ENCODE measurements around the gene SH2D1A.

SH2D1A gene

GRCh38 chrX:124348182-124348581, 1.8 kb downstream of the SH2D1A start:
- H3K4me1 Mint-ChIP-seq = no peaks in the 10 kb centered on the region
- H3K36me3 Mint-ChIP-seq (ENCODE audit: low read depth) = no peaks in the 10 kb centered on the region
- H3K9me3 Mint-ChIP-seq = no peaks in the 10 kb centered on the region
- H3K27me3 Mint-ChIP-seq (ENCODE audit: low read depth) = no peaks in the 10 kb centered on the region
- H3K27ac Mint-ChIP-seq = no peak overlapping the region
- no peak overlapping the region for H3K4me3 Mint-ChIP-seq
- TF ChIP-seq, protein P1, sequence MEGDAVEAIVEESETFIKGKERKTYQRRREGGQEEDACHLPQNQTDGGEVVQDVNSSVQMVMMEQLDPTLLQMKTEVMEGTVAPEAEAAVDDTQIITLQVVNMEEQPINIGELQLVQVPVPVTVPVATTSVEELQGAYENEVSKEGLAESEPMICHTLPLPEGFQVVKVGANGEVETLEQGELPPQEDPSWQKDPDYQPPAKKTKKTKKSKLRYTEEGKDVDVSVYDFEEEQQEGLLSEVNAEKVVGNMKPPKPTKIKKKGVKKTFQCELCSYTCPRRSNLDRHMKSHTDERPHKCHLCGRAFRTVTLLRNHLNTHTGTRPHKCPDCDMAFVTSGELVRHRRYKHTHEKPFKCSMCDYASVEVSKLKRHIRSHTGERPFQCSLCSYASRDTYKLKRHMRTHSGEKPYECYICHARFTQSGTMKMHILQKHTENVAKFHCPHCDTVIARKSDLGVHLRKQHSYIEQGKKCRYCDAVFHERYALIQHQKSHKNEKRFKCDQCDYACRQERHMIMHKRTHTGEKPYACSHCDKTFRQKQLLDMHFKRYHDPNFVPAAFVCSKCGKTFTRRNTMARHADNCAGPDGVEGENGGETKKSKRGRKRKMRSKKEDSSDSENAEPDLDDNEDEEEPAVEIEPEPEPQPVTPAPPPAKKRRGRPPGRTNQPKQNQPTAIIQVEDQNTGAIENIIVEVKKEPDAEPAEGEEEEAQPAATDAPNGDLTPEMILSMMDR (IDR thresholded peaks at IDR 0.05; ENCODE audit: unreplicated experiment in 3 of 3) = no peak

GRCh38 chrX:124348885-124349453, 2.6 kb downstream of the SH2D1A start:
- TF ChIP-seq, protein P1 (IDR thresholded peaks at IDR 0.05; ENCODE audit: unreplicated experiment in 3 of 3) = no peak
- H3K36me3 Mint-ChIP-seq (ENCODE audit: low read depth) = no peaks in the 10 kb centered on the region
- H3K27me3 Mint-ChIP-seq (ENCODE audit: low read depth) = no peaks in the 10 kb centered on the region
- no peak overlapping the region for H3K4me3 Mint-ChIP-seq
- H3K27ac Mint-ChIP-seq = no peak overlapping the region
- no peaks in the 10 kb centered on the region for H3K4me1 Mint-ChIP-seq
- H3K9me3 Mint-ChIP-seq = no peaks in the 10 kb centered on the region

- Mint-ChIP-seq H3K27me3 (ENCODE audit: low read depth) (no peaks in the 10 kb centered on the region), H3K36me3 (ENCODE audit: low read depth) (no peaks in the 10 kb centered on the region), H3K4me3 (no peak overlapping the region), H3K9me3 (no peaks in the 10 kb centered on the region), H3K4me1 (no peaks in the 10 kb centered on the region), H3K27ac (no peak overlapping the region)
- TF ChIP-seq, protein P1 (IDR thresholded peaks at IDR 0.05; ENCODE audit: unreplicated experiment in 3 of 3) = no peak
Measured at GRCh38 chrX:124354648-124355047, 8.3 kb downstream of the SH2D1A start.

DNA sequence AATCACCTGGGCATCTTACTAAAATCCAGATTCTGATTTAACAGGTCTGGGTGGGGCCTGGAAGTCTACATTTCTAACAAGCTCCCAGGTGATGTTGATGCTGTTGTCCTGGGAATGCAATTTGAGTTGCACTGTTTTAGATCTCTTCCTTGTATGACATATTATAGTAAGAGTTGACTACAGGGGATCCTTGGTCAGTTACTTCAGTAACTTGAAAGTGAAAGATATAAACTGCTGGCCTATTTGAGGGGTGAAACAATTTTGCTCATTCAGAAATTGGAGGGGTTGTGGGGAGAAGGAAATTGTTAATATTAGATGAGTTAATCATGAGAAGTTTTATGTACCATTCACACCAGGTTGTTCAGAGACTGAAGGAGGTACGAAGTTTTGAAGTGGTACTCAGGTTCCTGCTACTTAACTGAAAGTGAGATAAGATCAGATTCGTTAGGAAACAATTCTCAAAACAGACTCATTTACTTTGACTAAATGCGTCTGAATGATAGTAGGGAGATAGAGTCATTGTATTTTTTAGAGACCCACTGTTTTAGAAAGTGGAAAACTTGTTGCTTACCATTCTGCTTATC, 12.5 kb downstream of the SH2D1A start:
- no peaks in the 10 kb centered on the region for H3K4me1 Mint-ChIP-seq
- H3K4me3 Mint-ChIP-seq = no peak overlapping the region
- TF ChIP-seq, protein P1 (IDR thresholded peaks at IDR 0.05; ENCODE audit: unreplicated experiment in 3 of 3) = no peak
- H3K27me3 Mint-ChIP-seq (ENCODE audit: low read depth) = no peaks in the 10 kb centered on the region
- no peak overlapping the region for H3K27ac Mint-ChIP-seq
- no peaks in the 10 kb centered on the region for H3K36me3 Mint-ChIP-seq (ENCODE audit: low read depth)
- no peaks in the 10 kb centered on the region for H3K9me3 Mint-ChIP-seq

DNA sequence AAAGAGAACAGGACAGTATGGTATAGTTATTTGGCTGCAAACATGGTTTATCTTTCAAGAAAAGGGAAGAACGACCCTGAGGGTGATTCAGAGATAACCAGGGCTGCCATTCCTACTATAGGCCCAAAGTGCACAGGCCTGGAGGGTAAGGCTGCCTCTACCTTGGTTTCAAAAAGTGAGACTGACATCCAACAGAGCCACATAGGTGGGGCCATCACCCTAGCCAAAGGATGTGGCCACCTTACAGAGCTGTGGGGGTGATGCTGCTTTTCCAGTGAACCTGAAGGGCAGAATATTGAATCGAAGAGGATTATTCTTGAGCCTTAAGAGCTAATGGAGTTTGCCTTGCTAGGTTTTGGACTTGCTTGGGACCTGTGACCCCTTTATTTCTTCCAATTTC, 15.7 kb downstream of the SH2D1A start:
- no peaks in the 10 kb centered on the region for H3K9me3 Mint-ChIP-seq
- H3K4me1 Mint-ChIP-seq = peaks cover 4% of the 10 kb centered on the region
- TF ChIP-seq, protein P1 (IDR thresholded peaks at IDR 0.05; ENCODE audit: unreplicated experiment in 3 of 3) = no peak
- H3K27me3 Mint-ChIP-seq (ENCODE audit: low read depth) = no peaks in the 10 kb centered on the region
- H3K36me3 Mint-ChIP-seq (ENCODE audit: low read depth) = no peaks in the 10 kb centered on the region
- no peak overlapping the region for H3K4me3 Mint-ChIP-seq
- no peak overlapping the region for H3K27ac Mint-ChIP-seq

DNA sequence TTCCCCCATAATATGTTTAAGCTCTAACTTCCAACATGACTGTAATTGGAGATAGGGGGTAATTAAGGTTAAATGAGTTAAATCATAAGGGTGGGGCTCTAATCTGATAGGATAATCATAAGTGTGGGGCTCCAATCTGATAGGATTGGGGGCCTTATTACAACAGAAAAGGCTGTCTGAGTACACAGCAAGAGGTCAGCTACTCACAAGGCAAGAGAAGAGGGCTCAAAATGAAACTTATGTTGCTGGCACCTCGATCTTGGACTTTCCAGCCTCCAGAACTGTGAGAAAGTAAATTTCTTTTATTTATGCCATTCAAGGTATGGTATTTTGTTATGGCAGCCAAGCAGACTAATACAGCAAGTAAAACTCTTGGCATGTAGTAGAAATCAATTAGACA, 16.4 kb downstream of the SH2D1A start:
- H3K4me1 Mint-ChIP-seq = peaks cover 4% of the 10 kb centered on the region
- TF ChIP-seq, protein P1 (IDR thresholded peaks at IDR 0.05; ENCODE audit: unreplicated experiment in 3 of 3) = no peak
- H3K27ac Mint-ChIP-seq = no peak overlapping the region
- no peaks in the 10 kb centered on the region for H3K36me3 Mint-ChIP-seq (ENCODE audit: low read depth)
- no peaks in the 10 kb centered on the region for H3K27me3 Mint-ChIP-seq (ENCODE audit: low read depth)
- H3K4me3 Mint-ChIP-seq = no peak overlapping the region
- no peaks in the 10 kb centered on the region for H3K9me3 Mint-ChIP-seq

Data from nephron (organoid).